ENCODE data around the gene WDR5.

WDR5 gene

DNA sequence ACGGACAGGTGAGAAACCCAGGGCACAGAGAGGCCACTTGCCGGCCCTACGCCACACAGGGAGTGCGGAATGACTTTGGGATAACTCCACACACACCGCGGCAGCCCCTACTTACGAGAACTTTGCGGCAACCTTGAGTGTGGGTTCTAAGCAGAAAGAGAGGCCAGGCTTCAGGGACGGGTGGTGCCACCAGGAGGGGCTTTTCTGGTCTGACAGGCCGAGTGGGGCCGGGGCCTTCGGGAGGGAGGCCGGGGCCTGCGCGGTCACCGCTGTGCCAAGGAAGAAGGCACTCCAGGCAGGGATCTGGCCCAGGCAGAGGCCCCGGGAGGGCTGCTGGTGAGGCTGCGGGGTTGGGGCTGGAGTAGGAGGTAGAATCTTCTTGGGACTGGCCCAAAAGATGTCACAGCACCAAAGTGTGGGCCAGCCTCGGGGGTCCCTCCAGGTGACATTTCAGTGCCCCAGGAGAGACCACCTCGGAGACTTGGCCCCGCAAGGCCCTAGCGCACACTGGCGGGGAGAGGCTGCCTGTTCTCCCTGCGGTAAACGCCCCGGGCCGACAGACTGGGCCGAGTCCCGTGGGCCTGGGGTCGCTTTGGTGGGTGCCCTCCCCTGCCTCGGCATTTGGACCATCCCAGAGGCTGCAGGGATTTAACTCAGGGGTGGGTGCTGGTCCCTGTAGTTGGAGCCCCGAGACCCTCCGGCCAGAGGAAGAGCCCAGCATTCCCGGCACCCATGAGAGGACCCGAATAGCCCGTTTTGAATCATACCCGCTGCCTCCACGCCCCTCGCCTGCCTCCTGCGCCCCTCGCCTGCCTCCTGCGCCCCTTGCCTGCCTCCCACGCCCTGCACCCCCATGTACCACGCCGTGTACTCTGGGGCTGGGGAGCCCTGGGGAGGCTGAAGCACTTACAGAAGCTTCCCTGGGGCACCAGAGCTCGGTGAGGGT lies 37.5 kb downstream of the WDR5 start:
- in situ Hi-C loops (cut with MboI; ENCODE audit: low sequenced_read_pairs, unreplicated experiment): loop anchor here (5.0 kb wide), 1 partner anchor 269 kb away; no protein-coding TSS in a partner anchor
- TF ChIP-seq, protein P1, sequence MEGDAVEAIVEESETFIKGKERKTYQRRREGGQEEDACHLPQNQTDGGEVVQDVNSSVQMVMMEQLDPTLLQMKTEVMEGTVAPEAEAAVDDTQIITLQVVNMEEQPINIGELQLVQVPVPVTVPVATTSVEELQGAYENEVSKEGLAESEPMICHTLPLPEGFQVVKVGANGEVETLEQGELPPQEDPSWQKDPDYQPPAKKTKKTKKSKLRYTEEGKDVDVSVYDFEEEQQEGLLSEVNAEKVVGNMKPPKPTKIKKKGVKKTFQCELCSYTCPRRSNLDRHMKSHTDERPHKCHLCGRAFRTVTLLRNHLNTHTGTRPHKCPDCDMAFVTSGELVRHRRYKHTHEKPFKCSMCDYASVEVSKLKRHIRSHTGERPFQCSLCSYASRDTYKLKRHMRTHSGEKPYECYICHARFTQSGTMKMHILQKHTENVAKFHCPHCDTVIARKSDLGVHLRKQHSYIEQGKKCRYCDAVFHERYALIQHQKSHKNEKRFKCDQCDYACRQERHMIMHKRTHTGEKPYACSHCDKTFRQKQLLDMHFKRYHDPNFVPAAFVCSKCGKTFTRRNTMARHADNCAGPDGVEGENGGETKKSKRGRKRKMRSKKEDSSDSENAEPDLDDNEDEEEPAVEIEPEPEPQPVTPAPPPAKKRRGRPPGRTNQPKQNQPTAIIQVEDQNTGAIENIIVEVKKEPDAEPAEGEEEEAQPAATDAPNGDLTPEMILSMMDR (IDR thresholded peaks at IDR 0.05; ENCODE audit: borderline replicate concordance, control extremely low read depth, extremely low read depth, insufficient read depth, missing control alignments): no peak
- DNase-seq (ENCODE audit: low spot score): no peak

DNA sequence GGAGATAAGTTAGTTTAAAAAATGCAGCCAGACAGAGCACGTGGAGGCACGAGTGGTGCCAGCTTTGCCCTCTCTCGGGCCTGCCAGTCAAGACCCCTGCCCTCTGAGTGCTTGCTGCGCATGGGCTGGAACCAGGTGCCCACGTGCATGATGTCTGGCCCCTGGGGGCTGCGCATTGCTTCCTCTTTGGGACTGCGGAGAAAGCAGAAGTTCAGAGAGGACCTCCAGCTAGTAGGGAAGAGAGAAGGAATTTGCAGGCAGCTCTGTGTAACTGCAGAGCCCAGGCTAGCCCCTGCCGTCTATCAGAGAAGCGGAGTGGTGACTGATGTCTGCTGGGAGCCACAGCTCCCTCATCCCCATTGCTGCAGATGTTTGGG lies 38.2 kb downstream of the WDR5 start:
- TF ChIP-seq, protein P1 (IDR thresholded peaks at IDR 0.05; ENCODE audit: borderline replicate concordance, control extremely low read depth, extremely low read depth, insufficient read depth, missing control alignments): no peak
- no peak for DNase-seq (ENCODE audit: low spot score)
- in situ Hi-C loops (cut with MboI; ENCODE audit: low sequenced_read_pairs, unreplicated experiment): loop anchor here (5.0 kb wide), 1 partner anchor 268 kb away; no protein-coding TSS in a partner anchor

- DNase-seq (ENCODE audit: low spot score): no peak
- TF ChIP-seq, protein P1 (IDR thresholded peaks at IDR 0.05; ENCODE audit: borderline replicate concordance, control extremely low read depth, extremely low read depth, insufficient read depth, missing control alignments): no peak
- in situ Hi-C loops (cut with MboI; ENCODE audit: low sequenced_read_pairs, unreplicated experiment): loop anchor here (5.0 kb wide), 1 partner anchor 268 kb away; no protein-coding TSS in a partner anchor
Observed at GRCh38 chr9:134174526-134175290, 38.8 kb downstream of the WDR5 start.

GRCh38 chr9:134175291-134175807 lies 39.5 kb downstream of the WDR5 start:
- no peak for DNase-seq (ENCODE audit: low spot score)
- TF ChIP-seq, protein P1 (IDR thresholded peaks at IDR 0.05; ENCODE audit: borderline replicate concordance, control extremely low read depth, extremely low read depth, insufficient read depth, missing control alignments): no peak
- in situ Hi-C loops (cut with MboI; ENCODE audit: low sequenced_read_pairs, unreplicated experiment): no loop called here

- TF ChIP-seq, protein P1 (IDR thresholded peaks at IDR 0.05; ENCODE audit: borderline replicate concordance, control extremely low read depth, extremely low read depth, insufficient read depth, missing control alignments): no peak
- in situ Hi-C loops (cut with MboI; ENCODE audit: low sequenced_read_pairs, unreplicated experiment): no loop called here
- DNase-seq (ENCODE audit: low spot score): no peak
Observed at GRCh38 chr9:134175808-134176598, 40.1 kb downstream of the WDR5 start.

DNA sequence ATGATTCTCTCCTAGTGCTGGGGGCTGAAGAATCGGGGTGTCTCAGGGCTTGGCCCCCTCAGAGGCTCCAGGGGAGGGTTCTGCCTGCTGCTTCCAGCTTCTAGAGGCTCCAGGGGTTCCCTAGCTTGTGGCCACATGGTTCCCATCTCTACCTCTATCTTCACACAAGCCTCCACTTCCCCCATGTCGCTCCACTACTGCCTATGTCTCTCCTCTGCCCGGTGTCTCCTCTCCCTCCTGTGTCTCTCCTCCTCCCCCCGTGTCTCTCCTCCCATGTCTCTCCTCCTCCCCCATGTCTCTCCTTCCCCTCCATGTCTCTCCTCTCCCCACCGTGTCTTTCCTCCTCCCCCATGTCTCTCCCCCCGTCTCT lies 40.7 kb downstream of the WDR5 start:
- TF ChIP-seq, protein P1 (IDR thresholded peaks at IDR 0.05; ENCODE audit: borderline replicate concordance, control extremely low read depth, extremely low read depth, insufficient read depth, missing control alignments): no peak
- DNase-seq (ENCODE audit: low spot score): no peak
- in situ Hi-C loops (cut with MboI; ENCODE audit: low sequenced_read_pairs, unreplicated experiment): no loop called here
